T1000 (cell line): Measurements from ENCODE around the gene MEGF11.

Source experiments
- DNase-seq: peaks from one replicate; lab custom pipeline; 2025; ENCODE audit warnings: mixed read lengths; lab: John Stamatoyannopoulos, UW

Gene MEGF11

GRCh38 chr15:66089509-66089908, 164.0 kb downstream of the MEGF11 start:
- no peak for DNase-seq

GRCh38 chr15:66089049-66089448, 164.5 kb downstream of the MEGF11 start:
- no peak for DNase-seq

- DNase-seq: no peak
Observed at GRCh38 chr15:66085128-66085527, 168.4 kb downstream of the MEGF11 start.

GRCh38 chr15:66084704-66085103, 168.8 kb downstream of the MEGF11 start:
- no peak for DNase-seq

- DNase-seq: peak; percentile 23
Observed at GRCh38 chr15:66080717-66081398, 172.7 kb downstream of the MEGF11 start.

- no peak for DNase-seq
Observed at GRCh38 chr15:66078929-66079275, 174.6 kb downstream of the MEGF11 start.

- DNase-seq: no peak
Observed at GRCh38 chr15:66078196-66078928, 175.2 kb downstream of the MEGF11 start.

GRCh38 chr15:66077320-66077663, 176.3 kb downstream of the MEGF11 start:
- DNase-seq: no peak

GRCh38 chr15:66076591-66077319, 176.8 kb downstream of the MEGF11 start:
- DNase-seq: no peak

- no peak for DNase-seq
Observed at GRCh38 chr15:66075947-66076346, 177.6 kb downstream of the MEGF11 start.

- DNase-seq: no peak
Observed at GRCh38 chr15:66072616-66073361, 180.8 kb downstream of the MEGF11 start.

GRCh38 chr15:66071921-66072295, 181.6 kb downstream of the MEGF11 start:
- DNase-seq: no peak

- no peak for DNase-seq
Observed at GRCh38 chr15:66071160-66071920, 182.2 kb downstream of the MEGF11 start.

GRCh38 chr15:66070220-66070934, 183.2 kb downstream of the MEGF11 start:
- no peak for DNase-seq

GRCh38 chr15:66069751-66070150, 183.8 kb downstream of the MEGF11 start:
- no peak for DNase-seq

GRCh38 chr15:66068801-66069200, 184.7 kb downstream of the MEGF11 start:
- no peak for DNase-seq

- no peak for DNase-seq
Observed at GRCh38 chr15:66067687-66068086, 185.9 kb downstream of the MEGF11 start.

- no peak for DNase-seq
Observed at GRCh38 chr15:66066481-66066880, 187.1 kb downstream of the MEGF11 start.

GRCh38 chr15:66066005-66066404, 187.5 kb downstream of the MEGF11 start:
- no peak for DNase-seq

GRCh38 chr15:66065325-66065724, 188.2 kb downstream of the MEGF11 start:
- no peak for DNase-seq

GRCh38 chr15:66063147-66063546, 190.4 kb downstream of the MEGF11 start:
- DNase-seq: no peak
